ENCODE results near the gene RRP36.

Gene RRP36

DNA sequence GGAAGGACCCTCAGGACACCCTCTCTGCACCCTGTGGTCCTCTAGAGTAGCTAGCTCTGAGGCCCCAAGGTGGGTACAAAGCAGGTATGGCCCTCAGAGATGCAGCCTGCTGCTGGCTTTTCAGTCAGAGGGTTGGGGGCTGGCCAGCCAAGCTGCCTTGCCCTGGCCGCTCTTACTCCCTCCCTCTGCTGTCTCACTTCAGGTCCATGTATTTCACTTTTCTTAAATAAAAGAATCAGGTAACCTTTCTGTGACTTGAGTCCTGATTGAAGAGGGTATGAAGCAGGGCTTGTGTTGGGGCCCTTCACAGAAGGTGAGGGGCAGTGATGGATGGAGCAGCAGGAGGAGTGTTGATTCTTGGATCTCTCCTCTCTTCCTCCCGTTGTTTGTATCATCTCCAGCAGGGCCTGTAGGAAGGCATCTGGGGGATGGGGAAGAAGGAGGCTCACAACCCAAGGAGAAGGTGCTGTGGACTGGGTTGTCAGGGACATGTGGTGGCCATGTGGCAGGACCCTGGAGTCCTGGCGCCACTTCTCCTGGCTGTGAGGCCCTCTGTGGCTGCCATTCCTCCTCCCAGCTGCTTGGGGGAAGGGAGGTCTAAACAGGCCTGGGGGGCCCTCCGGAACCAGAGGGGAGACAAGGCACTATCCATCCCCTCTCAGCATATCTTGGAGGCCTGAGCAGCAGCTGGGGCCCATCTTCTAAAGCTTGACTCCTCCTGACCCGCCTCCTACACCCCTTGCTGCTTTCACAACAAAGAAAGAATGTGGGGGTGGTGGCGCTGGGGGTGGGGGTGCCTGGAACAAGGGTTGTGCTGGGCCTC, 53.6 kb downstream of the RRP36 start:
- no peak for DNase-seq

DNA sequence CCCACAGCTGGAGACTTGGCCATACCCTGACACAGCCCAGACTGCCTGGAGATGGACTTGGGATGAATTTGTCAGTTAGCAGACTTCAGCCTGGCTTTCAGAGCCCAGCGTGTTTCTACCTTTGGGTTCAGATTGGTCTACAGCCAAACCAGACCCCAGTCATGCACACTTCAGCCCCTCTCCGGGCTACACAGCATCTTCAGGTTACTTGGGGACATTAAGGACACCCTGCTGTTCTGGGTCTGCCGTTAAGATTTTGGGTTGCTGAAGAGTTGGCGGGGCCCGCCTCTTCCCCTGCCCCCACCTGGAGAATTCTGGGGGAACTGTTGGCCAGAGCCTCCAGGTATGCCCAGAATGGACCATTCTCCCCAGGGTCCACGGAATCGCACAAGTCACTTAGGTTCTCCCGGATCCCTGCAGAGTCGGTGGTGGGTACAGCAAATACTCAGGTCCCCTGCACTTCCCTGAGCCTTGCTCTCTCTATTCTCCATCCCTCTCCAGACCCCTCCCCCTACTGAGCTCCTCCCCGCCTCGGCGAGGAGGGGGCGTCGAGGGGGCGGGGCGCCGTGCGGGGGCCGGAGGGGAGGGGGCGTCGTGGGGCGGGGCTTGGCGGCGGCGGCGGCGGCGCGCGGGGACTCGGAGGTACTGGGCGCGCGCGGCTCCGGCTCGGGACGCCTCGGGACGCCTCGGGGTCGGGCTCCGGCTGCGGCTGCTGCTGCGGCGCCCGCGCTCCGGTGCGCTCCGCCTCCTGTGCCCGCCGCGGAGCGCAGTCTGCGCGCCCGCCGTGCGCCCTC, 54.4 kb downstream of the RRP36 start, which contains the start of gene PTK7:
PTK7 (plus strand) TSS at position 645 of the 794 bp plus-strand sequence. CDS start 175 bp downstream, outside the sequence.
- DNase-seq, result no peak

DNA sequence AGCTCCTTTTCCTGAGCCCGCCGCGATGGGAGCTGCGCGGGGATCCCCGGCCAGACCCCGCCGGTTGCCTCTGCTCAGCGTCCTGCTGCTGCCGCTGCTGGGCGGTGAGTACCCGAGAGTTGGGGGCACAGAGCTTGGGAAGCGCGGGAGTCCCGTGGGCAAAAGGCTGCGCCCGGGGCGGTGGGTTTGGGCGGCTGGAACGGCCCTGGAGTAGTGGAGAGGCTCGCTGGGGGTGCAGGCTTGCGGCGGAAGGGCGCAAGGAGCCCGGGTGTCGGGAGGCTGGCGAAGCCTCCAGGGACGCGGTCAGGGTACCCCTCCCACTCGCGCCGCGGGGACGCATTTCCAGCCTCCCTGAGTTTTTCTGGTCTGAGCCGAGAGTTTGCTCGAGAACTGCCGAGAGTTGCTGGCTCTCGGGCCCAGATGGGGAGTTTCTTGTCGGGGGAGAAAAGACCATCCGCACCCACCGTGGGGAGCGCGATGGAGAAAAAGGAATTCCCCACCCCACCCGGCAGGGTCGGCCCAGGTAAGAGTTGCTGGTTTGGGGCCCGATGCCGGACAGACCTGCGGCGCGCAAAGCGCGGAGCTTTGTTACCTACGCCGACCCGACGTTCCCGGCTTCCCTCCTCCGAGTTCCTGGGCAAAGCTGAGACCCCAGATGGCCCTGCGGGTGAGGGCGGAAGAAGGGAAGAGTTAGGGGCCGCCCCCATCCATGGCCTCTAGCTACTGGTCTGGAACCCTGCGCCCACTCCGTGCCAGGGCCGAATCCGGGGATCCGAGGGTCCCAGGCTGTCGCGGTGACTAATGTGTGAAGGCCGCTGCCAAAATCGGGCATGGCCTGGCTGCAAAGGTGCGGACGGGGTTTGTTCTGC, 55.3 kb downstream of the RRP36 start:
- peak; percentile 64 for DNase-seq

DNA sequence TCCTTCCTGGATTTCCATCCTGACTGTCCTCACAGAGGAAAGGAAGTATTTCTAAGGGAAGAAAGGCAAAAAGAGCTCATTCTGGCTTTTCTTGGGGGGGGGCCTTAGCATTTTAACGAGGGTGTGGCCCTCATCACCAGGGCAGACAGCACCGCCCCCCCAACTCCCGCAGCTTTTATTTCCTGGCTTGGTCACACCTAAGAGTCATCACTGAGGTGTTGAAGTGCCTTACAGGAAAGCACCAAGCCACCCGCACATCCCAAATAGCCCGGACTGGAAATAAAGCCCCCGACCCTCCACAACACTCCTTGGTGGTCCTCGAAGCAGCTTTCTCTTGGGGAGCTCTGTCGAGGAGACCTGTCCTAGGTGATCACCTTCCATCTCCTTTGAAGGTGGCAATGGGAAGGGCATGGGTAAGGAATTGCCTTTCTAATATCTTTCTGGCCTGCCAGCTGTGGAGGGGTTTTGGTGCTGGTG, 55.9 kb downstream of the RRP36 start:
- DNase-seq, result no peak

DNA sequence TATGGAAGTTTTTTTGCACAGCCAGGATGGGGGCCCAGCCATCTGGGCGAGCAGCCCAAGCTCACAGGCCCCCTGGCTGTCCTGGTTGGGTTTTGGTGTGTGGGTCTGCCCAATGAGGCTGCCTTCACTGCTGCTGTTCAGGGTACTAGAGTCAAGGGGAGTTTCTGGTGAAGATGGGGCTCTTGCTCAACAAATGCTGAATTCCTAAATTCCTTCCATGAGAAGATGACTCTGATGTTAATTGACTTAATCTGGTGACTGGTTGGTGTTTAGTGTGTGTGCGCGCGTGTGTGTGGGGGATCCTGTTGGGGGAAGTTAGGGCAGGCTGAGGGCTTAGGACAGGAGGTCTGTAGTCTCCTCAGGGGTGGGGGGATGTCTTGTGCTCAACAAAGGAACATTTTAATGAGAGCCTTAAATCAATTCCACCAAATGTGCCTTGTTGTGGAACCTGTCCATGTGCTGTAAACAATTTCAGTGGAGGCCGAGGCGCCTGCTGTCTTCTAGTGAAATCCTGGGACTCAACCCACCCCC, 56.6 kb downstream of the RRP36 start:
- no peak for DNase-seq

DNA sequence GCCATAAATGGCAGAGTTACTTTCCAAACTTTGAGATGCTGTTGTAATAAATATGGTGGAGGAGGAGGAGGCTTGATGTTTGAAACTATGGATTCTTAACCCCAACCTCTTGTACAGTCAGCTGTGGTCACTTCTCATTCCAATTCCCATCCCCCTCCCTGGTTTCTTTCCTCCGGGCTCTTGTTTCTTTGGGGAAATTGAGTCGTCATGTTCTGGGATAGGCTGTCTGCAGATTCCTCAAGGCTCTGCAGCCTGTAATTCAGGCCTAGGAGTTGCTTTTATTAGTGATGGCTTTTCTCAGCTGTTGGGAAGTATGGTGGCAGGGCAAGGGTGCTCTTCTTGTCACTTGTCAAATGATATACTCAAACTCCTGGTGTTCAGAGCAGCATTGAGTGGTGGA, 57.3 kb downstream of the RRP36 start:
- DNase-seq, result no peak

Measured in activated CD8-positive, alpha-beta memory T cell treated with anti-CD3 and anti-CD28 coated beads, Interleukin-2, amount 50 U/mL, for 48 hours (primary cell).